Trophoblast cell (in vitro differentiated cells and primary cell): ENCODE data around the gene SCP2.

Experiments used
- DNase-seq, 2 donors: peaks; one replicate each; pipeline ENCODE4 v3.0.0-alpha.2; 2016
- H2AFZ ChIP-seq: 2 replicates; pipeline ENCODE4 v1.6.1; 2013; ENCODE audit warnings: low read length, moderate library complexity, mild to moderate bottlenecking; ENCODE audit not compliant: insufficient read depth, poor library complexity
- H2AK5ac ChIP-seq: 2 replicates; pipeline ENCODE4 v1.6.1; 2013; ENCODE audit warnings: mild to moderate bottlenecking, low read length
- H2BK120ac ChIP-seq: 2 replicates; pipeline ENCODE4 v1.6.1; 2013; ENCODE audit warnings: low read length, mild to moderate bottlenecking, moderate library complexity; ENCODE audit not compliant: insufficient read depth, poor library complexity
- H2BK12ac ChIP-seq: 2 replicates; pipeline ENCODE4 v1.6.1; 2013; ENCODE audit warnings: mild to moderate bottlenecking, low read length, moderate library complexity
- H2BK5ac ChIP-seq: 2 replicates; pipeline ENCODE4 v1.6.1; 2013; ENCODE audit warnings: low read length, low read depth, moderate library complexity, mild to moderate bottlenecking; ENCODE audit not compliant: poor library complexity
- H3K14ac ChIP-seq: 2 replicates; pipeline ENCODE4 v1.6.1; 2013; ENCODE audit warnings: mild to moderate bottlenecking, low read length
- H3K18ac ChIP-seq: 2 replicates; pipeline ENCODE4 v1.6.1; 2013; ENCODE audit warnings: mild to moderate bottlenecking, low read length
- H3K23ac ChIP-seq: 2 replicates; pipeline ENCODE4 v1.6.1; 2013; ENCODE audit warnings: low read length
- H3K27ac ChIP-seq: 2 replicates; pipeline ENCODE4 v1.5.1; 2013; ENCODE audit warnings: low read depth, mild to moderate bottlenecking, inconsistent platforms, low read length, moderate library complexity
- H3K27me3 ChIP-seq: 2 replicates; pipeline ENCODE4 v1.6.1; 2013; ENCODE audit warnings: inconsistent platforms, mild to moderate bottlenecking, low read length, moderate library complexity; ENCODE audit not compliant: insufficient read depth
- H3K36me3 ChIP-seq, 2 experiments: 1 replicate in 1 of 2; 2 replicates in 1 of 2; pipeline ENCODE4 v1.6.1; 2013; ENCODE audit warnings: low read length in 2 of 2, mild to moderate bottlenecking in 2 of 2, moderate library complexity in 1 of 2; ENCODE audit not compliant: insufficient read depth in 2 of 2, control insufficient read depth in 1 of 2
- H3K4ac ChIP-seq: 2 replicates; pipeline ENCODE4 v1.6.1; 2013; ENCODE audit warnings: low read depth, mild to moderate bottlenecking, low read length, moderate library complexity
- H3K4me1 ChIP-seq, 2 experiments: 1 replicate in 1 of 2; 2 replicates in 1 of 2; pipeline ENCODE4 v1.6.1; 2013; ENCODE audit warnings: low read length in 2 of 2, mild to moderate bottlenecking in 2 of 2, moderate library complexity in 1 of 2; ENCODE audit not compliant: insufficient read depth in 2 of 2, control insufficient read depth in 1 of 2
- H3K4me2 ChIP-seq: 2 replicates; pipeline ENCODE4 v1.6.1; 2013; ENCODE audit warnings: inconsistent platforms, mild to moderate bottlenecking, low read length, moderate library complexity
- H3K4me3 ChIP-seq: 2 replicates; pipeline ENCODE4 v1.5.1; 2013; ENCODE audit warnings: mild to moderate bottlenecking, low read depth, low read length, inconsistent platforms
- H3K79me1 ChIP-seq: one replicate; pipeline ENCODE4 v1.6.1; 2013; ENCODE audit warnings: low read length
- H3K79me2 ChIP-seq: 2 replicates; pipeline ENCODE4 v1.6.1; 2013; ENCODE audit warnings: low read length, mild to moderate bottlenecking; ENCODE audit not compliant: control insufficient read depth, insufficient read depth, poor library complexity
- H3K9ac ChIP-seq: 2 replicates; pipeline ENCODE4 v1.6.1; 2013; ENCODE audit warnings: mild to moderate bottlenecking, low read length
- H3K9me3 ChIP-seq: 2 replicates; pipeline ENCODE4 v1.6.1; 2013; ENCODE audit warnings: low read depth, mild to moderate bottlenecking, control low read depth, inconsistent platforms, low read length; ENCODE audit not compliant: insufficient read depth
- H4K12ac ChIP-seq: 2 replicates; pipeline ENCODE4 v1.6.1; 2013; ENCODE audit warnings: low read depth, mild to moderate bottlenecking, low read length, moderate library complexity
- H4K8ac ChIP-seq: 2 replicates; pipeline ENCODE4 v1.6.1; 2013; ENCODE audit warnings: low read depth, mild to moderate bottlenecking, low read length, moderate library complexity
- H4K91ac ChIP-seq: one replicate; pipeline ENCODE4 v1.6.1; 2013; ENCODE audit warnings: low read depth, mild to moderate bottlenecking, low read length, moderate library complexity
- WGBS: extraction: QIAGEN DNeasy Blood & Tissue Kit; methylation state at CpG from one replicate; pipeline ENCODE4 v1.1.7; 2013; ENCODE audit warnings: missing lambda C conversion rate; ENCODE audit not compliant: insufficient read length, insufficient coverage; ENCODE audit errors: extremely low coverage; 5-methylcytosine and 5-hydroxymethylcytosine counted together

SCP2 gene

DNA sequence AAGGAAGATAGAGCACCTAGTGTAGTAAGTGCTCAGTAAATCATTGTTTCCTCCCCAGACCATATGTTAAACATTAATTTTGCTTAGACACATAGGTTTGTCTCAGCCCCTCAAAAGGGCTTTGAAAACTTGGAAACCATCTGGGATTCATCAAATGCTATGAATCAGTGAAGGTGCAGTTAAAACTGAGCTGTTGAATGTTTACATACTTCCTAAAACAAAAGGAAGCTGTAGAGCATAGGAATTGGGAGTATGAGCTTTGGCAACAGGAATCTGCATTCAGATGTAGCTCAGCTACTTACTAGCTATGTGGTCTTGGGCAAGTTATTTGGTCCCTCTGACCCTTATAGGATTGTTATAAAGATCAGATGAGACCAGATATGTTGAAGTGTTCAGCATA is 116.2 kb downstream of the SCP2 start:
- Histone ChIP-seq H3K9ac (no peak overlapping the region), H3K79me2 (no peaks in the 10 kb centered on the region), H3K14ac (no peak overlapping the region), H3K27me3 (no peaks in the 10 kb centered on the region), H3K36me3 (peaks cover 0 to 5% of the 10 kb centered on the region in 2 experiments), H2AK5ac (no peak overlapping the region), H2BK12ac (no peak overlapping the region), H4K8ac (no peak overlapping the region), H3K27ac (no peak overlapping the region), H4K91ac (no peak overlapping the region), H3K4me3 (no peak overlapping the region), H4K12ac (no peak overlapping the region), H3K4ac (no peak overlapping the region), H2BK5ac (no peak overlapping the region), H3K18ac (no peak overlapping the region), H3K79me1 (no peaks in the 10 kb centered on the region), H3K4me2 (no peak overlapping the region), H2AFZ (no peak overlapping the region), H3K4me1 (peaks cover 4 to 5% of the 10 kb centered on the region in 2 experiments), H3K23ac (no peak overlapping the region), H2BK120ac (no peak overlapping the region), H3K9me3 (no peaks in the 10 kb centered on the region)
- peak in 1 of 2 donors; percentile 62 for DNase-seq

DNA sequence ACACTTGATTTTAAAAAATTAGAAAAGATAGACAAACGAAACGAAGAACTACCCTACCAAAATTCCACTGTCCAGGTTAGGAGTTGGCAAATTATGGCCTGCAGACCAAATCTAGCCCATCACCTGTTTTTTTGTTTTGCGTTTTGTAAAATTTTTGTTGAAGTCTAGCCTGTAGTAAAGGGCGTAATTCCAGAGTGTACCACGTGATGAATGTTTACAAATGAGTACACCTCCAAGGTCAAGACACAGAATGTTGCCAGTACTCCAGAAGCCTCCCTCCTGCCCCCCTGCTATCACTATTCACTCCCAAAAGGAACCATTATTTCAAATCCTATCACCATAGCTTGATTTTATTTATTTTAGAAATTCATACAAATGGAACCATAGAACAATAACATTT is 117.8 kb downstream of the SCP2 start:
- H4K91ac ChIP-seq: no peak overlapping the region
- no peak for DNase-seq
- H3K79me1 ChIP-seq: no peaks in the 10 kb centered on the region
- H3K4me3 ChIP-seq: no peak overlapping the region
- no peak overlapping the region for H2BK120ac ChIP-seq
- no peak overlapping the region for H4K8ac ChIP-seq
- no peak overlapping the region for H4K12ac ChIP-seq
- no peak overlapping the region for H2BK12ac ChIP-seq
- H2BK5ac ChIP-seq: no peak overlapping the region
- H3K9ac ChIP-seq: no peak overlapping the region
- no peak overlapping the region for H3K4me2 ChIP-seq
- no peaks in the 10 kb centered on the region for H3K79me2 ChIP-seq
- no peaks in the 10 kb centered on the region for H3K9me3 ChIP-seq
- WGBS: no CpG with 5 or more reads among the region's 5 CpGs
- H3K27me3 ChIP-seq: no peaks in the 10 kb centered on the region
- H3K4ac ChIP-seq: no peak overlapping the region
- no peak overlapping the region for H3K14ac ChIP-seq
- H2AK5ac ChIP-seq: no peak overlapping the region
- H3K4me1 ChIP-seq: peaks cover 4 to 6% of the 10 kb centered on the region in 2 experiments
- no peak overlapping the region for H3K23ac ChIP-seq
- H3K27ac ChIP-seq: no peak overlapping the region
- no peak overlapping the region for H2AFZ ChIP-seq
- H3K18ac ChIP-seq: no peak overlapping the region
- peaks cover 0 to 3% of the 10 kb centered on the region in 2 experiments for H3K36me3 ChIP-seq

DNA sequence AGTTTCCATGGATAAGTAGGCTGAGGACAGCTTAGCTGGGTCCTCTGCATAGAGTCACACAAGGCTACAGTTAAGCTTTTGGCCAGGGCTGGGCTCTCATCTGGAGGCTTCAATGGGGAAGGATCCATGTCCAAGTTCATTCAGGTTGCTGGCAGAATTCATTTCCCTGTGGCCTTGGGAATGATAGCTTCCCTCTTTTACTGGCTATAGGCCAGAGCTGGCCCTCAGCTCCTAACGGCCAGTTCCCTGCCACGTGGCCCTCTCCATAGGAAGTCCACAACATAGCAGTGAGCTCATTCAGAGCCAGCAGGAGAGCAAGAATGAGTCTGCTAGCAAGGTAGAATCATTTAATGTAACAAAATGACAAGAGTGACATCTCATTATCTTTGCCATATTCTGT is 119.9 kb downstream of the SCP2 start:
- no peak overlapping the region for H2BK12ac ChIP-seq
- no CpG with 5 or more reads among the region's 2 CpGs for WGBS
- no peak for DNase-seq
- H3K27ac ChIP-seq: no peak overlapping the region
- no peak overlapping the region for H2AFZ ChIP-seq
- no peak overlapping the region for H3K14ac ChIP-seq
- H4K8ac ChIP-seq: no peak overlapping the region
- no peak overlapping the region for H3K4me2 ChIP-seq
- H3K23ac ChIP-seq: no peak overlapping the region
- H3K4me1 ChIP-seq: peaks cover 4 to 6% of the 10 kb centered on the region in 2 experiments
- no peaks in the 10 kb centered on the region for H3K9me3 ChIP-seq
- no peak overlapping the region for H4K12ac ChIP-seq
- no peaks in the 10 kb centered on the region for H3K27me3 ChIP-seq
- no peak overlapping the region for H2BK5ac ChIP-seq
- H3K4me3 ChIP-seq: no peak overlapping the region
- H3K4ac ChIP-seq: no peak overlapping the region
- no peak overlapping the region for H3K9ac ChIP-seq
- H3K79me2 ChIP-seq: no peaks in the 10 kb centered on the region
- H3K36me3 ChIP-seq: no peaks in the 10 kb centered on the region
- H4K91ac ChIP-seq: no peak overlapping the region
- no peak overlapping the region for H3K18ac ChIP-seq
- H2AK5ac ChIP-seq: no peak overlapping the region
- H2BK120ac ChIP-seq: no peak overlapping the region
- H3K79me1 ChIP-seq: no peaks in the 10 kb centered on the region

DNA sequence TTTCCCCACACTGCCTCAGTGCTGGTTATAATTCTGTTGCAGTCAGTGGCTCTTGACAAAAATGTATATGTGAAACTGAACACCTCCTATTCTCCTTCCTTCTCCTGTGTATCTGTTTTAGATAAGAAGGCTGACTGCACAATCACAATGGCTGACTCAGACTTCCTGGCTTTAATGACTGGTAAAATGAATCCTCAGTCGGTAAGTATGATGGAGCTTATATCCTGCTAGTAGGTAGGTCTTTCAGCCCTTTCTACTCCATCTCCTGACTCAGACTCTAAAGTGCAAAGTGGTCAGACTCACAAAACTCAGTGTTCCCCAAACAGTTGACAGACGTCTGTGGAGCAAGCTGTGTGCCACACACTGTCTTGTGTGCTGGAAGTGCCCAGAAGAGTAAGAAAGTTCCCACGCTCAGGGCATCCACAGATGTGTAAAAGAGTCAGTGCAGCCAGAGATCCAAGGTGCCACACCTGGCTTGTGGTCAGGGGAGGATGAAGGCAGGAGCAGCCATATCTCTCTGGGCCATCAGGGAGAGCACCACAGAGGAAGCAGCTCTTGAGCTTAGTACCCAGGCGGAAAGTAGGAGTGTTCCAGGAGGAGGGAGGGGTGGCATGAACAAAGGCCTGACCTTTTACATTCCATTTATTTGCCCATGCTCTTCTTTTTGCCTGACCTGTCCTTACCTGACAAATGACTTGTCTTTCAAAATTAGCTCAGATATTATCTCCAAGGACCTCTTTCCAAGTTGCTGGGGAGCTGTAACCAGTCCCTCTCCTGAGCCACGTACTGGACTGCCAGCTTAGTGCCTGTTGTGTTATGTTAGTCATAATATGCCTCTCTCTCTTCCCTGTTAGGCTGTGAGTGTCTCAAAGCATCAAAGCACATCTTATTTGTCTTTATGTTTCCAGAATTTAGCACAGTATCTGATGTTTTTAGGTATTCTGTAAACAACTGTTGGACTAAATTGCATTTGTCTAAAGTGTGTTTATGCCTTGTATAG is 121.0 kb downstream of the SCP2 start:
- Histone ChIP-seq H2BK12ac (no peak overlapping the region), H3K4me3 (no peak overlapping the region), H2BK120ac (no peak overlapping the region), H2AFZ (no peak overlapping the region), H3K27me3 (no peaks in the 10 kb centered on the region), H3K79me2 (no peaks in the 10 kb centered on the region), H4K8ac (no peak overlapping the region), H3K9ac (no peak overlapping the region), H3K23ac (no peak overlapping the region), H3K4ac (no peak overlapping the region), H3K79me1 (no peaks in the 10 kb centered on the region), H3K4me1 (peaks cover 4 to 6% of the 10 kb centered on the region in 2 experiments), H4K91ac (no peak overlapping the region), H3K36me3 (no peaks in the 10 kb centered on the region), H2BK5ac (no peak overlapping the region), H3K4me2 (peak overlapping the region; percentile 2), H3K9me3 (no peaks in the 10 kb centered on the region), H4K12ac (no peak overlapping the region), H2AK5ac (no peak overlapping the region), H3K27ac (peak overlapping the region; percentile 46), H3K14ac (no peak overlapping the region), H3K18ac (no peak overlapping the region)
- no peak for DNase-seq
- no CpG with 5 or more reads among the region's 5 CpGs for WGBS
